Fibroblast of the aortic adventitia (primary cell): ENCODE results near the gene PFKFB2. TPM values are rescaled to one million over a fixed set of nuclear protein-coding genes. Genes with fewer than 3 reads are reported as not detected.
A peak's percentile ranks its signal among the peaks of the same experiment; 100 is the strongest.

ENCODE experiments used
- DNase-seq: peaks from one replicate; pipeline ENCODE4 v3.0.0-alpha.2; 2010; ENCODE audit warnings: low read depth
- H3K4me3 ChIP-seq: 2 replicates; pipeline ENCODE4 v1.5.1; 2011; ENCODE audit warnings: low read depth, mild to moderate bottlenecking, control low read depth, low read length, moderate library complexity
- CTCF ChIP-seq: IDR thresholded peaks from 2 replicates; pipeline ENCODE4 v1.5.1; 2011; ENCODE audit warnings: mild to moderate bottlenecking, low read length, control low read depth, inconsistent platforms; ENCODE audit not compliant: insufficient read depth
- total RNA-seq: library from RNA; depleted of rRNA; stranded (reverse); fragments of >200 nt; gene quantifications from 2 replicates; pipeline ENCODE4 v1.2.3, GENCODE V29; 2012; ENCODE audit warnings: low replicate concordance

PFKFB2 gene
- total RNA-seq, 1 donor, result 6.9 TPM

- H3K4me3 ChIP-seq, result no peak overlapping the region
- peak; percentile 39 for DNase-seq
- TF ChIP-seq CTCF, result no peak
These were observed 35.1 kb downstream of the PFKFB2 start for GRCh38 chr1:207088161-207088560.

DNA sequence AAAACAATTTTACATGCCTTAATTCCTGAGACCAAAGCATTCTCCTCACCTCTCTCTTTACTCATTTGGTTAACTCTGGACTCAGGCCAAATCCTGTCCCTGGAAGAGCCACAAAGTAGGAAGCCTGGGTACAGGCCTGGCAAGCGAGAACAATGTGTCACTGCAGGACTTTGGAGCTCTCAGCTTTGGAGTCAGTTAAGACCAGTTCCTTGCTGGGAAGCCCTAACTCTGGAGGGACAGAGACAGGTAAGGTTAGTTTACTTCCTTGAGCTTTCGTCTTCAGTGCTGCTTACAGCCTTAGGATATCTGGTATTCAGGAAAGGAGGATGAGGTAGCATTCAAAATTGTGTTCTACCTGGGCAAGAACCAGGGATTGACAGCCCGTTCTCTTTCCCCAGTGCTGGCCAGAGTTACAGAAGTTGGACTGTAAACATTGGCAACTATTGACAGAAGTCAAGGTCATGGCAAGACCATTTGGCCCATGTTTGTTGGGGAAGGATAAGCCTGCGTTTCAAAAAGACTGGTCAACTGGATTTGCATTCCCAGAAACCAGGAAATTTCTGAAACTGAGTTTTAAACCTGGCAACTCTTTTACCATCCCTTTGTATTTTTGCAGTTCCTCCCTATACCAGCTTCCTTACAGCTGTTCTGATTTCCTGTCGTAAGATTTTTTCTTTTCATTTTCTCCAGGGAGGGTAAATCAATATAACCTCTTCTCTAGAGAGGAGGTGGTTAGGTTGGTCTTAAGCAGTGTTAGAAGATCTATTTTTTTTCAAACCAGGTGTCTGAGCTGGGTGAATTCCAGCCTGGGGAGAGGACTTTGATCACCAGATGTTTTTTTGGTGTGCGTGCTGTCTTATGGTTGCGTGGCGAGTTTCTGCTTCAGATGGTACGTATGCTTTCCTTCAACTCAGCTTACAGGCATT lies 35.9 kb downstream of the PFKFB2 start, which contains the start of gene C4BPB:
Gene C4BPB (plus strand): TSS at position 160 of the 926 bp plus-strand sequence. CDS start 672 bp downstream, at position 832.
- H3K4me3 ChIP-seq, result no peak within 1 kb of the TSS
- no peak for DNase-seq
- no peak for TF ChIP-seq CTCF

- DNase-seq, result no peak
- H3K4me3 ChIP-seq, result no peak overlapping the region
- no peak for TF ChIP-seq CTCF
These were observed 36.7 kb downstream of the PFKFB2 start for GRCh38 chr1:207089627-207090355.

- H3K4me3 ChIP-seq, result no peak overlapping the region
- no peak for TF ChIP-seq CTCF
- no peak for DNase-seq
These were observed 38.3 kb downstream of the PFKFB2 start for GRCh38 chr1:207091200-207091908.

DNA sequence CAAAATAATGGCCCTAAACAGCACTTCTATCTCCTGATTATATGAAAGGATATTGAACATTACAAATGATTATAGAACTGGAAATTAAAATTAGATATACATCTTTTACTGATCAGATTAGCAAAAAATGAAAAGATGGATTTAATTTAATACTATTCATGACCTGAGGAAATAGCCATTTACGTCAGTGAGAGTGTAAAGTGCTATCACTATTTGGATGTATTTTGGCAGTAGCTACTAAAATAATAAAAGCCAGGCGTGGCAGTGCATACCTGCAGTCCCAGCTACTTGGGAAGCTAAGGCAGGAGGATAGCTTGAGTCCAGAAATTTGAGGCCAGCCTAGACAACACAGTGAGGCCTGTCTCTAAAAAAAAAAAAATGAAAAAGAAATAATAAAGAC lies 40.9 kb downstream of the PFKFB2 start:
- no peak for TF ChIP-seq CTCF
- DNase-seq, result no peak
- no peak overlapping the region for H3K4me3 ChIP-seq

DNA sequence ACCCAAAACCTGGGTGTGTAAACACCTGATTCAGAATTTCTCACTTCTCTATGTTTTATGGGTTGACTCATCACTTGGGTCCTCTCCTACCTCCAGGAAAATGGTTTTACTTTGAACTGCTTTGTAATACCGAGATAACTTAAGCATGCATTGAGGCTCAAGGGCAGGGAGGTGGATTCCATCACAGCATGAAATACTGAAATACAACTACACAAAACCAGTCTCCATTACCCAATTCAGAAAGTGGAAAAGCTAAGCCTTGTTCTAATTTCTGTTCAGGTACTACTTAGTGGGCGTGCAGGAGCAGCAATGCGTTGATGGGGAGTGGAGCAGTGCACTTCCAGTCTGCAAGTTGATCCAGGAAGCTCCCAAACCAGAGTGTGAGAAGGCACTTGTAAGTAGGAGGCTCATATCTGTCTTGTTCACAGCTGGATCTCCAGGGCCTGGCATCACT lies 44.8 kb downstream of the PFKFB2 start:
- no peak overlapping the region for H3K4me3 ChIP-seq

More for the DNA sequence above, 44.8 kb downstream of the PFKFB2 start:
- no peak for TF ChIP-seq CTCF
- DNase-seq, result no peak
